H9 (cell line): Measurements from ENCODE around the gene ZIC4. TPM values are rescaled to one million over a fixed set of nuclear protein-coding genes. Genes with fewer than 3 reads are reported as not detected.

Experiments
- DNase-seq: peaks from one replicate; pipeline ENCODE4 v3.0.0-alpha.2; 2017
- H2AFZ ChIP-seq: one replicate; pipeline ENCODE4 v1.6.1; 2013; ENCODE audit warnings: mild to moderate bottlenecking, low read length, control low read depth, moderate library complexity
- H2AK5ac ChIP-seq: 2 replicates; pipeline ENCODE4 v1.6.1; 2013; ENCODE audit warnings: low read length, control low read depth, mixed read lengths; ENCODE audit not compliant: insufficient read length
- H2BK120ac ChIP-seq: one replicate; pipeline ENCODE4 v1.6.1; 2013; ENCODE audit warnings: low read depth, mild to moderate bottlenecking, low read length, control low read depth, inconsistent platforms; ENCODE audit not compliant: poor library complexity, severe bottlenecking
- H2BK12ac ChIP-seq: 2 replicates; pipeline ENCODE4 v1.6.1; 2013; ENCODE audit warnings: low read length, control low read depth, mixed read lengths, low read depth; ENCODE audit not compliant: insufficient read length
- H2BK15ac ChIP-seq: 2 replicates; pipeline ENCODE4 v1.6.1; 2013; ENCODE audit warnings: low read depth, low read length, control low read depth
- H2BK20ac ChIP-seq: one replicate; pipeline ENCODE4 v1.6.1; 2013; ENCODE audit warnings: low read depth, mild to moderate bottlenecking, low read length, control low read depth, inconsistent platforms; ENCODE audit not compliant: poor library complexity, severe bottlenecking
- H2BK5ac ChIP-seq: 2 replicates; pipeline ENCODE4 v1.6.1; 2013; ENCODE audit warnings: low read length, control low read depth, mixed read lengths; ENCODE audit not compliant: insufficient read length
- H3K14ac ChIP-seq: 2 replicates; pipeline ENCODE4 v1.6.1; 2013; ENCODE audit warnings: low read length, control low read depth; ENCODE audit not compliant: insufficient read depth
- H3K18ac ChIP-seq: 2 replicates; pipeline ENCODE4 v1.6.1; 2013; ENCODE audit warnings: low read depth, mild to moderate bottlenecking, mixed read lengths, low read length, control low read depth; ENCODE audit not compliant: insufficient read length
- H3K23ac ChIP-seq: 2 replicates; pipeline ENCODE4 v1.6.1; 2013; ENCODE audit warnings: low read length, control low read depth, mixed read lengths, low read depth; ENCODE audit not compliant: insufficient read length
- H3K23me2 ChIP-seq: 2 replicates; pipeline ENCODE4 v1.6.1; 2013; ENCODE audit warnings: low read depth, mild to moderate bottlenecking, mixed read lengths, low read length, control low read depth; ENCODE audit not compliant: insufficient read length, poor library complexity, severe bottlenecking
- H3K27ac ChIP-seq: 2 replicates; pipeline ENCODE4 v1.5.1; 2013; ENCODE audit warnings: low read length, control low read depth, mixed read lengths, low read depth; ENCODE audit not compliant: insufficient read length
- H3K27me3 ChIP-seq: 2 replicates; pipeline ENCODE4 v1.6.1; 2013; ENCODE audit warnings: low read length, control low read depth, inconsistent platforms; ENCODE audit not compliant: insufficient read depth
- H3K4ac ChIP-seq: 2 replicates; pipeline ENCODE4 v1.6.1; 2013; ENCODE audit warnings: low read depth, mild to moderate bottlenecking, control low read depth, inconsistent platforms, low read length, moderate library complexity
- H3K4me1 ChIP-seq: 2 replicates; pipeline ENCODE4 v1.6.1; 2013; ENCODE audit warnings: low read length, control low read depth, inconsistent platforms; ENCODE audit not compliant: insufficient read depth
- H3K4me2 ChIP-seq: 2 replicates; pipeline ENCODE4 v1.6.1; 2013; ENCODE audit warnings: low read length, control low read depth, mixed read lengths; ENCODE audit not compliant: insufficient read length, insufficient read depth
- H3K56ac ChIP-seq: 2 replicates; pipeline ENCODE4 v1.6.1; 2013; ENCODE audit warnings: low read depth, mild to moderate bottlenecking, mixed read lengths, low read length, control low read depth; ENCODE audit not compliant: insufficient read length
- H3K79me1 ChIP-seq: 2 replicates; pipeline ENCODE4 v1.6.1; 2013; ENCODE audit warnings: low read depth, mild to moderate bottlenecking, moderate library complexity, low read length, control low read depth, inconsistent platforms; ENCODE audit not compliant: insufficient read depth, poor library complexity, severe bottlenecking
- H3K79me2 ChIP-seq: 2 replicates; pipeline ENCODE4 v1.6.1; 2013; ENCODE audit warnings: low read length, control low read depth, inconsistent platforms; ENCODE audit not compliant: insufficient read depth
- H3K9ac ChIP-seq: 2 replicates; pipeline ENCODE4 v1.6.1; 2013; ENCODE audit warnings: low read length, control low read depth, mixed read lengths; ENCODE audit not compliant: insufficient read length; ENCODE audit errors: extremely low read depth
- H3K9me3 ChIP-seq: one replicate; pipeline ENCODE4 v1.6.1; 2013; ENCODE audit warnings: low read depth, low read length, inconsistent platforms; ENCODE audit not compliant: control insufficient read depth
- H3T11ph ChIP-seq: one replicate; pipeline ENCODE4 v1.6.1; 2013; ENCODE audit warnings: mild to moderate bottlenecking, low read length, control low read depth, inconsistent platforms
- H4K20me1 ChIP-seq: one replicate; pipeline ENCODE4 v1.6.1; 2013; ENCODE audit not compliant: control insufficient read depth, insufficient read length, insufficient read depth
- H4K5ac ChIP-seq: 2 replicates; pipeline ENCODE4 v1.6.1; 2013; ENCODE audit warnings: low read depth, mild to moderate bottlenecking, mixed read lengths, low read length, control low read depth; ENCODE audit not compliant: insufficient read length
- H4K8ac ChIP-seq: replicated peaks from 2 replicates; pipeline ENCODE4 v1.6.1; 2013; ENCODE audit warnings: low read length, control low read depth, mixed read lengths, low read depth; ENCODE audit not compliant: insufficient read length
- H4K91ac ChIP-seq: 2 replicates; pipeline ENCODE4 v1.6.1; 2013; ENCODE audit warnings: low read depth, mild to moderate bottlenecking, moderate library complexity, mixed read lengths, low read length, control low read depth; ENCODE audit not compliant: insufficient read length
- H3K27ac Mint-ChIP-seq, 3 experiments: 2 replicates in 2 of 3; 3 replicates in 1 of 3; pipeline ENCODE4 v1.8.0; 2020 to 2021; ENCODE audit warnings: mixed read lengths in 3 of 3, mild to moderate bottlenecking in 1 of 3, moderate library complexity in 1 of 3
- H3K27me3 Mint-ChIP-seq: 2 replicates; pipeline ENCODE4 v1.8.0; 2021; ENCODE audit warnings: low read depth, mild to moderate bottlenecking, moderate library complexity, mixed read lengths
- H3K36me3 Mint-ChIP-seq, 3 experiments: 2 replicates in 2 of 3; 3 replicates in 1 of 3; pipeline ENCODE4 v1.8.0; 2020 to 2021; ENCODE audit warnings: low read depth in 3 of 3, mixed read lengths in 3 of 3; ENCODE audit not compliant: insufficient read depth in 1 of 3
- H3K4me1 Mint-ChIP-seq, 2 experiments: 2 replicates each; pipeline ENCODE4 v1.8.0; 2020; ENCODE audit warnings: mixed read lengths in 2 of 2
- H3K4me3 Mint-ChIP-seq, 2 experiments: 2 replicates in 1 of 2; 3 replicates in 1 of 2; pipeline ENCODE4 v1.8.0; 2020 to 2021; ENCODE audit warnings: mild to moderate bottlenecking in 2 of 2, mixed read lengths in 2 of 2, moderate library complexity in 1 of 2
- H3K9me3 Mint-ChIP-seq, 2 experiments: 2 replicates in 1 of 2; 3 replicates in 1 of 2; pipeline ENCODE4 v1.8.0; 2020; ENCODE audit warnings: mild to moderate bottlenecking in 2 of 2, mixed read lengths in 2 of 2, moderate library complexity in 1 of 2
- CTCF ChIP-seq: fragments of 200-600 bp; sonication (generic); conservative IDR thresholded peaks from 3 replicates; pipeline ENCODE4 v1.8.0; 2021; ENCODE audit warnings: antibody characterized with exemption, mild to moderate bottlenecking
- WGBS: extraction: QIAGEN DNeasy Blood & Tissue Kit; methylation state at CpG from one replicate; pipeline ENCODE4 v1.1.7; 2013; ENCODE audit warnings: missing lambda C conversion rate, low lambda C conversion rate, mixed read lengths; ENCODE audit not compliant: insufficient read length; ENCODE audit errors: extremely low coverage; 5-methylcytosine and 5-hydroxymethylcytosine counted together
- total RNA-seq: library from RNA; stranded (reverse); gene quantifications from 2 replicates; pipeline ENCODE4 v1.2.1, GENCODE V29; 2021

ZIC4 gene
- total RNA-seq, 1 experiment from 2014 or later, result not detected

- no peak for TF ChIP-seq CTCF
- H3K4ac ChIP-seq, result no peak overlapping the region
- no peaks in the 10 kb centered on the region for H4K20me1 ChIP-seq
- no peak overlapping the region for H4K91ac ChIP-seq
- no peak overlapping the region for H3K56ac ChIP-seq
- H3K23me2 ChIP-seq, result peaks cover 5% of the 10 kb centered on the region
- H3K4me1 ChIP-seq, result peaks cover 14% of the 10 kb centered on the region
- H3K9ac ChIP-seq, result no peak overlapping the region
- no peaks in the 10 kb centered on the region for H3K79me1 ChIP-seq
- no peak overlapping the region for H2BK12ac ChIP-seq
- no peak overlapping the region for H2BK5ac ChIP-seq
- H3K23ac ChIP-seq, result no peak overlapping the region
- H2AK5ac ChIP-seq, result no peak overlapping the region
- no CpG with 5 or more reads among the region's 5 CpGs for WGBS
- H2BK20ac ChIP-seq, result no peak overlapping the region
- H3K79me2 ChIP-seq, result no peaks in the 10 kb centered on the region
- H2AFZ ChIP-seq, result no peak overlapping the region
- H4K5ac ChIP-seq, result no peak overlapping the region
- peaks cover 3 to 6% of the 10 kb centered on the region in 2 experiments; a peak in 4 of 5 replicates for H3K9me3 Mint-ChIP-seq
- H3K27ac Mint-ChIP-seq, result no peak overlapping the region; a peak in 1 of 7 replicates
- H3K27me3 ChIP-seq, result peaks cover 69% of the 10 kb centered on the region
- no peak overlapping the region for H3T11ph ChIP-seq
- no peak overlapping the region for H3K14ac ChIP-seq
- no peak overlapping the region for H2BK15ac ChIP-seq
- no peak overlapping the region for H4K8ac ChIP-seq
- no peak overlapping the region for H3K4me2 ChIP-seq
- no peak for DNase-seq
- H3K27ac ChIP-seq, result no peak overlapping the region
- no peak overlapping the region for H3K18ac ChIP-seq
- no peaks in the 10 kb centered on the region for H3K9me3 ChIP-seq
- H3K27me3 Mint-ChIP-seq, result peaks cover 100% of the 10 kb centered on the region
- H3K4me3 Mint-ChIP-seq, result no peak overlapping the region; a peak in 1 of 5 replicates
- no peaks in the 10 kb centered on the region; a peak in 2 of 7 replicates for H3K36me3 Mint-ChIP-seq
- H3K4me1 Mint-ChIP-seq, result peaks cover 29 to 82% of the 10 kb centered on the region in 2 experiments
- no peak overlapping the region for H2BK120ac ChIP-seq
These were observed 2.8 kb downstream of the ZIC4 start for GRCh38 chr3:147403511-147403910.
